A549 (cell line): Measurements from ENCODE around the gene GH2.
"Not testable (repeated sequence)": the region's sequence is repeated elsewhere in the genome, so short reads cannot be mapped to it uniquely, and the experiment has no call there.

Experiments
- BHLHE40 ChIP-seq: IDR thresholded peaks from 2 replicates; pipeline ENCODE4 v1.6.1; 2012; ENCODE audit warnings: low read depth, low read length, inconsistent platforms
- CBX8 ChIP-seq: fragments of 200-600 bp; sonication (generic); IDR thresholded peaks from 2 replicates; pipeline ENCODE4 v1.6.1; 2016
- CTCF ChIP-seq: fragments of >200 bp; sonication (Bioruptor Twin); formaldehyde crosslinking; IDR thresholded peaks from 3 replicates; pipeline ENCODE4 v1.5.1; 2016
- EP300 ChIP-seq, 2 experiments: fragments of >200 bp; sonication (Bioruptor Twin); formaldehyde crosslinking; IDR thresholded peaks; 2 replicates in 1 of 2; 3 replicates in 1 of 2; pipeline ENCODE4 v1.6.1; 2016 to 2017
- GATA3 ChIP-seq: IDR thresholded peaks from 2 replicates; pipeline ENCODE4 v1.6.1; 2012; ENCODE audit warnings: borderline replicate concordance
- JUNB ChIP-seq: fragments of >200 bp; sonication (Bioruptor Twin); formaldehyde crosslinking; IDR thresholded peaks from 2 replicates; pipeline ENCODE4 v1.6.1; 2016
- MAX ChIP-seq: IDR thresholded peaks from 2 replicates; pipeline ENCODE4 v1.6.1; 2012
- MYC ChIP-seq: IDR thresholded peaks from 2 replicates; pipeline ENCODE4 v1.6.1; 2012; ENCODE audit warnings: mild to moderate bottlenecking, inconsistent platforms, low read length, improper control_type of control experiment, borderline replicate concordance
- POLR2A ChIP-seq: IDR thresholded peaks from 2 replicates; pipeline ENCODE4 v1.6.1; 2012; ENCODE audit warnings: mild to moderate bottlenecking, low read length
- RCOR1 ChIP-seq: fragments of 150-350 bp; IDR thresholded peaks from 2 replicates; pipeline ENCODE4 v1.6.1; 2014; ENCODE audit warnings: antibody characterized with exemption, low read length, low read depth
- RNF2 ChIP-seq: fragments of 200-600 bp; sonication (generic); IDR thresholded peaks from 2 replicates; pipeline ENCODE4 v1.6.1; 2016; ENCODE audit warnings: low read depth, mild to moderate bottlenecking, antibody characterized with exemption, moderate library complexity, borderline replicate concordance

DNA sequence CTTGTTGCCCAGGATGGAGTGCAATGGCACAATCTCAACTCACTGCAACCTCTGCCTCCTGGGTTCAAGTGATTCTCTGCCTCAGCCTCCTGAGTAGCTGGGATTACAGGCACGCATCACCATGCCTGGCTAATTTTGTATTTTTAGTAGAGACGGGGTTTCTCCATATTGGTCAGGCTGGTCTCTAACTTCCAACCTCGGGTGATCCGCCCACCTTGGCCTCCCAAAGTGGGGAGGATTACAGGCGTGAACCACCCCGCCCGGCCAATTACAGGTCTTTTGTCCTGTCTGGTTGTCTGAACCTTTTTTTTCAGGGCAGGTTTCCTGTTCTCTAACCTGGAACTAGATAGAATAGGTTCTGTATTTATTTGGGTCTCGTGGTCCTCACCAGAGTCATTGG lies 25.3 kb downstream of the GH2 start:
- TF ChIP-seq MYC; GATA3; CBX8; BHLHE40; CTCF; POLR2A; EP300 (IDR thresholded peaks at IDR 0.05); RCOR1; RNF2; MAX; JUNB: not testable (repeated sequence)
